ENCODE measurements around the gene SKOR1. TPM values are rescaled to one million over a fixed set of nuclear protein-coding genes. Genes with fewer than 3 reads are reported as not detected.
A peak's percentile ranks its signal among the peaks of the same experiment; 100 is the strongest.

Gene SKOR1
- total and polyA plus RNA-seq, 2 of the 13 experiments (the other 11 are each of a cell fraction or from before 2014, with no cell fraction given): 0.09 to 0.11 TPM

- TF ChIP-seq ZHX2 (IDR thresholded peaks at IDR 0.05; ENCODE audit: low read depth): no peak
- no peak for TF ChIP-seq ZHX2 (CRISPR knock-in tag; IDR thresholded peaks at IDR 0.05; ENCODE audit: borderline replicate concordance)
- no peak for TF ChIP-seq ZFP41 (CRISPR knock-in tag; IDR thresholded peaks at IDR 0.05; ENCODE audit: borderline replicate concordance)
- no peak for TF ChIP-seq CEBPZ (IDR thresholded peaks at IDR 0.05; ENCODE audit: low read length)
- peak; percentile 58; the same call in 1 of the 2 replicates for TF ChIP-seq ZBTB38 (CRISPR knock-in tag; IDR thresholded peaks at IDR 0.05)
- no peak for TF ChIP-seq ZNF235 (CRISPR knock-in tag; IDR thresholded peaks at IDR 0.05; ENCODE audit: borderline replicate concordance)
- TF ChIP-seq ETV5 (CRISPR knock-in tag; IDR thresholded peaks at IDR 0.05; ENCODE audit: borderline replicate concordance): no peak
- no peak for TF ChIP-seq MAF1 (CRISPR knock-in tag; IDR thresholded peaks at IDR 0.05; ENCODE audit: borderline replicate concordance)
- TF ChIP-seq SMAD3 (CRISPR knock-in tag; IDR thresholded peaks at IDR 0.05): no peak
- TF ChIP-seq NR2F2 (IDR thresholded peaks at IDR 0.05; ENCODE audit: borderline replicate concordance, low read depth): no peak
- peak; percentile 83 for TF ChIP-seq ZSCAN25 (CRISPR knock-in tag; IDR thresholded peaks at IDR 0.05)
- TF ChIP-seq GMEB2 (CRISPR knock-in tag; IDR thresholded peaks at IDR 0.05; ENCODE audit: low read depth): no peak
- TF ChIP-seq SNAPC2 (CRISPR knock-in tag; IDR thresholded peaks at IDR 0.05): no peak
- TF ChIP-seq U2AF2 (IDR thresholded peaks at IDR 0.05; ENCODE audit: low read depth, low read length): no peak
- no peak for TF ChIP-seq AGO2 (optimal IDR thresholded peaks at IDR 0.05; ENCODE audit: low read depth, low read length)
- TF ChIP-seq IRF1 (CRISPR knock-in tag; IDR thresholded peaks at IDR 0.05; ENCODE audit: low read depth): no peak
- TF ChIP-seq ETV6 (CRISPR knock-in tag; conservative IDR thresholded peaks at IDR 0.05): no peak
These were observed 8.6 kb downstream of the SKOR1 start (continued) for GRCh38 chr15:67833710-67834511.

Data from HepG2 (cell line).